ENCODE measurements around the gene MRPL58.
"Not testable (repeated sequence)": the region's sequence is repeated elsewhere in the genome, so short reads cannot be mapped to it uniquely, and the experiment has no call there.

The MRPL58 gene

GRCh38 chr17:74987909-74988711 lies 24.4 kb upstream of the MRPL58 start:
- no peak for FAIRE-seq

- no peak for FAIRE-seq
Observed at GRCh38 chr17:74990581-74991105, 21.8 kb upstream of the MRPL58 start.

GRCh38 chr17:74992223-74992622 lies 20.2 kb upstream of the MRPL58 start:
- FAIRE-seq: no peak

- no peak for FAIRE-seq
Observed at GRCh38 chr17:74994440-74994839, 18.0 kb upstream of the MRPL58 start.

GRCh38 chr17:74995847-74996246 lies 16.6 kb upstream of the MRPL58 start:
- no peak for FAIRE-seq

- no peak for FAIRE-seq
Observed at GRCh38 chr17:74998783-74999182, 13.7 kb upstream of the MRPL58 start.

GRCh38 chr17:74999523-74999922 lies 12.9 kb upstream of the MRPL58 start:
- no peak for FAIRE-seq

- FAIRE-seq: no peak
Observed at GRCh38 chr17:75001915-75002843, 10.3 kb upstream of the MRPL58 start.

- FAIRE-seq: no peak
Observed at GRCh38 chr17:75003070-75003956, 9.2 kb upstream of the MRPL58 start.

GRCh38 chr17:75003957-75004355 lies 8.5 kb upstream of the MRPL58 start:
- FAIRE-seq: no peak

GRCh38 chr17:75004371-75004770 lies 8.1 kb upstream of the MRPL58 start:
- no peak for FAIRE-seq

- no peak for FAIRE-seq
Observed at GRCh38 chr17:75005291-75005690, 7.2 kb upstream of the MRPL58 start.

- FAIRE-seq: not testable (repeated sequence)
Observed at GRCh38 chr17:75006084-75006483, 6.4 kb upstream of the MRPL58 start.

GRCh38 chr17:75006653-75007052 lies 5.8 kb upstream of the MRPL58 start:
- no peak for FAIRE-seq

- FAIRE-seq: no peak
Observed at GRCh38 chr17:75008373-75008772, 4.1 kb upstream of the MRPL58 start.

GRCh38 chr17:75009139-75009724 lies 3.2 kb upstream of the MRPL58 start:
- FAIRE-seq: no peak

GRCh38 chr17:75010683-75011400 lies 1.6 kb upstream of the MRPL58 start:
- FAIRE-seq: no peak

GRCh38 chr17:75011401-75012095 lies 922 bp upstream of the MRPL58 start:
- no peak for FAIRE-seq

GRCh38 chr17:75012096-75012345 lies 449 bp upstream of the MRPL58 start:
- FAIRE-seq: no peak

GRCh38 chr17:75013092-75013559 lies 656 bp downstream of the MRPL58 start:
- no peak for FAIRE-seq

- no peak for FAIRE-seq
Observed at GRCh38 chr17:75019146-75019545, 6.7 kb downstream of the MRPL58 start.
